Nucleus accumbens (tissue), 56 donors: Measurements from ENCODE around the gene DMWD.
"Not testable (repeated sequence)": the region's sequence is repeated elsewhere in the genome, so short reads cannot be mapped to it uniquely, and the experiment has no call there.

Source experiments
- DNase-seq, 56 donors: peaks; one replicate each; lab custom pipeline; 2025; lab: John Stamatoyannopoulos, UW

DMWD gene

DNA sequence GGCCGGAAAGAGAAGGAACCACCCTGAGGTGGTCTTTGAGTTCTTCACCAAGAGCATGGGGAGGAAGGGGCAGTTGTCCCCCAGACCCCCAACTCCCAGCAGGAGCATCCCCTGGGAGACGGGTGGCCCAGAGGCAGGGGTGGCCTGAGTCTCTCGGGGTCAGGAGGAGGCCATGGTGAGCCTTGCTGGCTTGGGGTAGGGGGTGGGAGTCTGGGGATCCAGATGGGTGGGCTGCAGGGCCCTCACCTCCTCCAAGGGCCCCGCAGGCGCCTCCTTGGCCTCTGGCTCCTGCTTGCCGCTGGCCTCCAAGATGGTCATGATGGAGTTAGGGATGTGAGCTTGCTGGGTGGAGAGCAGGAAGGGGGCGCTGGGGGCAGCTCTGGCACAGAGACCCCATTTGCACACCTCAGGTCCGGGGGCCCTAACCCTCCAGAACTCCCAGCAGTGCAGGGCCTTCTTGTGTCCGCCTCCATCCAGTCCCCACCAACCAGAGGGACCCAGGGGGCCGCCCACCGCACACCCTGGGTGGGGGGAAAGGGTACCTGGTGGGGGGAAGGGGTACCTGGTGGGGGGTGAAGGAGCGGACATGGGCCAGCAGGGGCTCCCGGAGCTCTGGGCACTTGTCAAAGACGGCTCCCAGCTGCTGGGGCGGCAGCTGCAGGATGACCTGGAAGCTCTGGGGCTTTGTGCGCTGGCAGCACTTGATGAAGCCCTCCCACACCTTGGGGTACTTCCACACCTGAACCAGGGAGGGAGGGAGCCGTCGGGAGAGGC lies 23.8 kb upstream of the DMWD start:
- DNase-seq = no peak

DNA sequence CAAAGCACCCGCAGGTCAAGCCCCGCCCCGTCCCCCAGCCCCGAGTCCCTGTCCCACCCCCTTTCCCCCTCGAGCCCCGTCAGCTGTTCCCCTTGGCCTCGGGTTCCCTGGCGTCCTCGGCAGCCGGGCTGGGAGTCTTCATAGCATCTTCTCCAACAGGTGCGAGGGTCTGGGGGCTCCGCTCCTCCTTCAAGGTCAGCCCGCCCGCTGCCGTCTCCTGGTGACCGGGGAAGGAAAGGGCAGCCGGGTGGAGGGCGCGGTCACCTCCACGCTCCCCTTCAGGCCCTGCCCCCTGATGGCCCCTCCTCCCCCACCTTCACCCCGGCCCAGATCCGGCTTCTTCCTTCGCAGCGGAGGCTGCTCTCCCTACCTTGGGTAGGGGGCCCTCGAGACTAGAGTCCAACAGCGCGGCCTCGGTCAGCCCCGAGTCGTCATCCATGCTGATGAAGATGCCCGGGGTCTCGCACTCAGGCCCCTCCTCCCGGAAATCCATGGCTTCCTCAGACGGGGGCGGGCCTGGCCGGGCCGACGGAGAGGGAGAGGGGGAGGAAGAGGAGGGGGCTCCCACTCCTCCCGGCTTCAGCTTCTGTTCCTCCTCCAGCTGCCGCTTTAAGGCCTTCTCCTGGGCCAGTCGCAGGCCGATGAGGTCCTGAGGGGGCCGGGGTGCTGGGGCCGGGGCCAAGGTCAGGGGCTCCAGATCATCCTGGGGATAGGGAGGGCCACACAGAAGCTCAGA lies 23.0 kb upstream of the DMWD start:
- peak in 3 of 56 donors; percentile 18 to 31 (median 24) for DNase-seq

GRCh38 chr19:45814851-45815480 lies 22.3 kb upstream of the DMWD start, which contains the start of gene RSPH6A:
RSPH6A (minus strand) TSS chr19:45815308; CDS start chr19:45815176, 132 bp downstream.
- no peak for DNase-seq

- no peak for DNase-seq
Measured at GRCh38 chr19:45814166-45814780, 21.6 kb upstream of the DMWD start.

- DNase-seq = no peak
Measured at GRCh38 chr19:45812297-45812696, 19.7 kb upstream of the DMWD start.

DNA sequence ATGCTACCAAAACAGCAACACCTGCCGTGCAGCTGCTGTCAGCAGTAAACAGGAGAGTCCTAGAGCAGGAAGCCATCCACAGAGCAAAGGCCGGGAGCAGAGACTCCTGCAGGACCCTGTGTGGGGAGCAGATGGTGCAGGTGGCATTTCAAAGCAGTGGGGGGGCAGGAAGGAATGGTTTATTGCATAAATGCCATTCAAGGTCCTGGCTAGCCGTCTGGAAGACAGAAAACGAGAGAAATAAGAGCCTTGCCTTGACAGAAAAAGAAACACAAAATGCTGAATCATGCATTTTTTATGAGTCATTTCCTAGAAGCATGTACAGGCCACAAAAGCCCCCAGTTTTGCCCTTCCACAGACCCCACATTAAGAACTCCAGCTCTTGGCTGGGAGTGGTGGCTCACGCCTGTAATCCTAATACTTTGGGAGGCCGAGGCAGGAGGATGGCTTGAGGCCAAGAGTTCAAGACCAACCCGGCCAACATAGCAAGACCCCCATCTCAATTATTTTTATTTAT lies 17.1 kb upstream of the DMWD start:
- no peak for DNase-seq

GRCh38 chr19:45805719-45806118 lies 13.1 kb upstream of the DMWD start:
- no peak for DNase-seq

GRCh38 chr19:45804959-45805230 lies 12.2 kb upstream of the DMWD start:
- DNase-seq = no peak

GRCh38 chr19:45804140-45804958 lies 11.7 kb upstream of the DMWD start:
- no peak for DNase-seq

- DNase-seq = no peak
Measured at GRCh38 chr19:45801603-45802175, 9.0 kb upstream of the DMWD start.

- DNase-seq = no peak
Measured at GRCh38 chr19:45800070-45800553, 7.5 kb upstream of the DMWD start.

GRCh38 chr19:45799541-45799940 lies 6.9 kb upstream of the DMWD start:
- DNase-seq = not testable (repeated sequence)

DNA sequence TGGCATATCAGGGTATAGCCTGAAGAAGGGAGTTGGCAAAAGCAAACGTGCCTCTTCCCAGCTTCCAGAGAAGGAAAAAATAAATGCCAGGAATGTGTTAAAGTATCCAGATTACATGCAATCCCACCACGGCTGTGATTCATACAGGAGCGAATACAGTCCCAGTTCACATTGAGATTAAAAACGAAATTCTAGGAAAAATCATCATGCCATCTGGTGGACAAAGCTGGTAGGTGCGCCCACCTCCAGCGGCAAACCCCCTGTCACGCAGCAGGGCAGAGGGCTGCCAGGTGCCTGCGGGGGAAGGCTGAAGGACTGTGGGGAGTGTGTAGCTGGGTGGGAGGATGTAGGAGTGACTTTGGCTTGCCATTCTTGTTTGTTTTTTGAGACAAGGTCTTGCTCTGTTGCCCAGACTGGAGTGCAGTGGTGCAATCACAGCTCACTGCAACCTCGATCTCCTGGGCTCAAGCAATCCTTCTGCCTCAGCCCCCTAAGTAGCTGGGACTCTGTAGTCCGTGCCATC lies 6.4 kb upstream of the DMWD start:
- peak in 39 of 56 donors; percentile 7 to 61 (median 32) for DNase-seq

- no peak for DNase-seq
Measured at GRCh38 chr19:45794627-45795026, 2.0 kb upstream of the DMWD start.

DNA sequence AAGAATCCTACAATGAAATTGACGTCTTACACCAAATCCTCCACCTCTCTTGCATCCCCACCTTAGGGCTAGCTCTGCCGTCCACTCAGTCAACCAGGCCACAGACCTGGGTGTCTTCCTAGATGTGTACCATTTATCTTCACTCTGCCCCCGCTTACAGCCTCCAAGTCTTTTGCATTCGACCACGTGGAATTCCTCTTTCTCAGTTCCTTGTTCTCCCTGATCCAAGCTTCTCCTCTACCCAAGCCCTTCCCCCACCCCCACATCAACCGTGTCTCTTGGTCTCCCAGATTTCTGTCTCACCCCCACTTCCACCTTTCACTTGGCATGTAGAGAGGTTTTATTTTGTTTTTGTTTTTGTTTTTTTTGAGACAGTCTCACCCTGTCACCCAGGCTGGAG lies 1.2 kb upstream of the DMWD start:
- no peak for DNase-seq

DNA sequence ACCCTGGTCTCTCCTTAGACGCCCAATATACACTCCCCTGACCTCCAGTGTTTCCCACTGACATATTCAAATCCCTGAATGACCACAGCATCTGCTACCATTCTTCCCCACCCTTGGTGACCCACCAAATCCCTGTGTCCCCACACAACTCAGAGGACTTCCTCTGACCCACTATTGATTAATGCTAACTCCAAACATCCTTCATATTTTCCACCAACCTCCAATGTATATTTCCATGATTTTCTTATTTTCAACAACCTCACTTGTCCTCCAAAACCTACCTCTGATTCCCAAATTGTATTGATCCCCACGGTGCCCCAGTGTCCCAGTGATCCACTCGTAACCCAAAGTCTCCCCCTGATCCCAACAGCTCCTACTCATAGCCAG lies 526 bp upstream of the DMWD start:
- no peak for DNase-seq

DNA sequence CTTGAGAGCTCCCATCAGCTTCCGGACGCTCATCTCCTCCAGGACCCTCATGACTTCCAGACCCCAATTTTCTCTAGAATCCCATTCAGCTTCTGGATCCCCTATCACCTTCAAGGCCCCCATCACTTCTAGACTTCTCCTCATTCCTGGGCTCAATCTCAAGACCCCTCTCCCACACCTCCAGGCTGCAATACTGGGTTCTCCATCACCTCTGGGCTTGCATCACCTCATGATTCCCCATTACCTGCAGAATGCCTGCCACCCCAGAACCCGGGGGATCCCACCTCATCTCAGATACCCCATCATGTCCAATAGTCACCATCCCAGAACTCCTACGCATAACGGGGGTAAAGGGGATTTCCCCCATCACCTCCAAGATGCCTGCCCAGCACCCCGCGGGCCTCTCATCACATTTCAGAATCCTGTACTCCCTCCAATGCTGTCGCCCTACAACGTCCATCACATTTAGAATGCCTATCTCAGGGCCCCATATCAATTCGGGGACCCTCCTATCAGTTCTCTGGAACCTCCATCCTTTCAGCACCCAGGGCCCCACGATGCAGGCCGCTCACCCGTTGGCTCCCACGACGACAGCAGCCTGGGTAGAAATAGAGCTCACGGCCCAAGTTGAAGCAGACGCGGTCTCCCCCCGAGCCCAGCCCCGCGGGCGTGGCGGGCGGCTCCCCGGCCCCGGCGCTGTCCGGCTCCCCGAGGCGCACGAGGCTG lies 738 bp downstream of the DMWD start:
- no peak for DNase-seq

DNA sequence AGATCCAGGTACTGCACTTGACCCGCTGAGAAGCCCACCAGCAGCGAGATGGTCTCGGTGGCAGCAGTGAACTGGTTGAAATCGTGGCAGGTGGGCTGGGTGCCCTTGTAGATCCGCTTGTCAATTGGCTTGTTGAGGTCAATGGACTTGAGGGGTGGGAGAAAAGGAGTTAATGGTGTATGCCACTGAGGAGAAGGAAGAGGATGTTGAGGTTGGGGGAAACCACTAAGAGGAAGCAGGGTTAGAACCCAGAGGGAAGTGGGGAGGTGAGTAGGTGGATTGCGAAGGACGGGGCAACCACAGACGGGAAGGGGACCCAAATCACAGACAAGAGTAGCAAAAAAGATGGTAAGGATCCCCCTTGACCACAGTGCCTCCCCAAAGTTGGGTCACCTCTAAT lies 1.7 kb downstream of the DMWD start:
- peak in 2 of 56 donors; percentile 15 to 18 for DNase-seq
